HuH-7.5 (cell line): Measurements from ENCODE around the gene DTYMK.
"Not testable (repeated sequence)": the region's sequence is repeated elsewhere in the genome, so short reads cannot be mapped to it uniquely, and the experiment has no call there.

ENCODE experiments used
- DNase-seq: peaks from one replicate; pipeline ENCODE4 v3.0.0; 2011; ENCODE audit warnings: low spot score

DTYMK gene

DNA sequence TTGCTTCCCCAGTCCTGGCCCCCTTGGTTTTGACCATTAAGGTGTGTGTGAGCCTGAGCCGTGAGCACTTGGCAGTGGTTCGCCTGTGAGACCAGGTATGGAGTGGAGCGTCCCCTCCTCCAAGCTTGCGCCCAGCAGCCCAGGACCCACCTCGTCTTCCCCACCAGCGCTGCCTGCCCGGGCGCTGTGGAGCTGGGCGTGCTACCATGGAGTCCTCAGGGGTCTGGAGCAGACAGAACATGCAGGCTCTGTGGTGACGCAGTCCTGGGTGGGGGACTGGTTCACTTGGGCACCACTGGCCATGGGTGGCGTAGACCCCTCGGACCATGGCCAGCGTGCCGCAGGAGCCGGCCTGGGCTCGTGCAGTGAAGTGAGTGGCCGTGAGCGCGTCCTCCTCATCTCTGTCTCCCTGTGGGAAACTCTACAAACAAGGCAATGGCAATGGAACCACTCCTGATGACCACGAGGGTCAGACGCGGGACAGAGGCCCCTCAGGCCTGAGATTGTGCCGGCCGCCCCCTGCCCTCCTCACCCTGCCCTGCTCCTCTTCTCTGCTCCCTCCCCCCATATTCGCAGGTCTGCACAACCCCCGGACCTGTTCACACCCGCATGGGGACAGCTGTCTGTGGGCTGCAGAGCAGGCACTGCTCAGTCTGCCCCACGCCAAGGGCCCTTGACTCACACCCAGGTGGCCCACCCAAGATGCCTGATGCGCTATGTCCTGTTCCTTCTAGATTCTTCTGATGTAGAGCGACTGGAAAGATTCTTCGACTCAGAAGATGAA, 15.0 kb downstream of the DTYMK start:
- no peak for DNase-seq

- DNase-seq, result no peak
Measured at GRCh38 chr2:241670333-241671110, 16.1 kb downstream of the DTYMK start.

DNA sequence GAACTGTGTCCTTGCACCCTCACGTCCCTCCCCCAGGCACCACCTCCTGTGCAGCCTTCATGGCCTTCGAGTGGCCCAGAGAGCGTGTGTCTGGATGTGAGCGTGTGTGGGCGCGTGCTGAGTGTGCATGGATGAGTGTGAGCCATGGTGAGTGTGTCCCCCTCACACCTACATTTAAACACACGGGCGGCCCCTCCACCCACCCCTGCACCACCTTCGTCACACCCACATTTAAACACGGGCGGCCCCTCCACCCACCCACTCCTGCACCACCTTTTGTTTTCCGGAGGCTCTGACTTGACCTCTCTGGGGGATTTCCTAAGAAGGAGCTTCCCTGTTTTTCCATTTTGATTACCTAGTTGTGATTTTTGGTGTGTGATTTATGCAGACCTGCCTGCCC, 17.8 kb downstream of the DTYMK start:
- DNase-seq, result no peak

- DNase-seq, result no peak
Measured at GRCh38 chr2:241668354-241668753, 18.3 kb downstream of the DTYMK start.

DNA sequence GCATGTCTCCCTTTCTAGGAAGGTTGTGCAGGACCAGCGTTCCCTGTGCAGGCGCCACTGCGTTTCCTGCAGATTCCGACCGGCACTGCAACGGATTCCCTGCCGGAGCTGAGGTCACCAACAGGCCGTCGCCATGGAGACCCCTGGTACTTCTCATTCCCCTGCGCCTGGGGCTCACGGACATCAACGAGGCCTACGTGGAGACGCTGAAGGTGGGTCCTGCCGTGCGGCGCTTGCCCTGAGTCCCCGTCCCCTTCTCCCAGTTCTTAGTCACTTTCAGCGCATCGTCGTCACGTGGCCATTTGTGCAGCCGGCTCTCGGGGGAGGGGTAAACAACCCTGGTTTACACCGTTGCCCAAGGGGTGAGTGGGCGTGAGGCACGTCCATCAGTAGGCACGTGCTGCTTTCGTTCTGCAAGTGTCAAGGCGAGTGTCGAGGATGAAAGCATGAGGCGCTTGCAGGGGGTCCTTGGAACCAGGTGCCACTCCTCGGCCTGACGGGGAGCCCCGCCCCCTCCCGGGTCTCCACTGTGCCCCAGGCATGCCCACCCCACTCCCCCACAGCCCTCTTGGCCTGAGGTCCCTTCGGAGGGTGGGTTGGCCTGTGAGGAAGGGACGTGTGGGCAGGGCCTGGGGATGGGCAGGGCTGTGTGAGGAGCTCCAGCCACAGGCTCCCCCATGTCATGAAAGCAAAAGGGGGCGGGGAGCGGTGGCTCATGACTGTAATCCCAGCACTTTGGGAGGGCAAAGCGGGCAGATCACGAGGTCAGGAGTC, 19.8 kb downstream of the DTYMK start:
- DNase-seq, result no peak

- no peak for DNase-seq
Measured at GRCh38 chr2:241665731-241666440, 20.7 kb downstream of the DTYMK start.

- not testable (repeated sequence) for DNase-seq
Measured at GRCh38 chr2:241662731-241663130, 23.9 kb downstream of the DTYMK start.

DNA sequence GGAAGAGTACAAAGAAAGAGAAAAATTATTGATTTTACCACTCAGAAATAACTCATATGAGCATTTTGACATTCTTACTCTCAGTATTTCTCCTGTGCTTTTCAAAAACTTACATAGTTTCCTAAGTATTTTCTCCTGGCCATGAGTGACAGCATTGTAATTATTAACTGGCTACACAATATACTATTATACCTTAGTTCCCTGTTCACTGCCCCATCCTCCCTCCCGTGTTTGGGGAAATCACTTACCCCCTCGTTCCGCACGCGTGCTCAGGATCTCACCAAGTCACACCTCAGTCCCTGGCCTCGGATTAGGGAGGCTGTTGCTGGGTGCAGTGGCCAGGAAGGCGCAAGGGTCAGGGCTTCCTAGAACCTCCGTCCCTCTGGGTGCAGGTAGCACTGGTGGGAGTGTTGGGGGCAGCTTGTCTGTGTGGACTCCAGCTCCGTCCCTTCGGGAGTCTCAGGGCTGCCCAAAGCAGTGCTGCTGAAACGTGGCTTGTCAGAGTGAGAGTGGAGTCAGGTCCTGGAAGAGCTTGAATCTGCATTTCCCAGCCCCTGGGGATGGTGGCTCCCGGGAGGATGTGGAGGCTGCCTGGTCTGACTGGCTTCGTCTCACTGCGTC, 25.9 kb downstream of the DTYMK start:
- no peak for DNase-seq

GRCh38 chr2:241659150-241659739, 27.4 kb downstream of the DTYMK start:
- DNase-seq, result no peak

DNA sequence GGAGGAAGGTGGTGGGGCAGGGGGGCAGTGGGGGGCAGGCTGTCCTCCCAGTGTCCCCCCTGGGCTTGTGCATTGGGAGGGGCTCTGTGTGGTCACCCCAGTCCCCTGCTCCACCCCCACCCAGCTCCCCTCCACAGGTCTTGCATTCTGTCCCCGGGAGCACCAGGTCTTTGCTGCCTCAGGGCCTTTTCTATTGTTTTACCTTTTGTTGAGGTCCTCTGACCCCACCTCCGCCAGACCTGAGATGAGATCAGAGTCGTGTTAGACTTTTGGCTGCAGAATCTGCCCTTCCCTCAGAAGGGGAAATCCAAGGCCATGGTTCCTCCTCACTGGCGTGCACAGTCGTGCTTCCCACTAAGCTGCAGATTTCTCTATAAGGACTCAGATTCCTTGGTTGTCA, 28.3 kb downstream of the DTYMK start:
- DNase-seq, result no peak

DNA sequence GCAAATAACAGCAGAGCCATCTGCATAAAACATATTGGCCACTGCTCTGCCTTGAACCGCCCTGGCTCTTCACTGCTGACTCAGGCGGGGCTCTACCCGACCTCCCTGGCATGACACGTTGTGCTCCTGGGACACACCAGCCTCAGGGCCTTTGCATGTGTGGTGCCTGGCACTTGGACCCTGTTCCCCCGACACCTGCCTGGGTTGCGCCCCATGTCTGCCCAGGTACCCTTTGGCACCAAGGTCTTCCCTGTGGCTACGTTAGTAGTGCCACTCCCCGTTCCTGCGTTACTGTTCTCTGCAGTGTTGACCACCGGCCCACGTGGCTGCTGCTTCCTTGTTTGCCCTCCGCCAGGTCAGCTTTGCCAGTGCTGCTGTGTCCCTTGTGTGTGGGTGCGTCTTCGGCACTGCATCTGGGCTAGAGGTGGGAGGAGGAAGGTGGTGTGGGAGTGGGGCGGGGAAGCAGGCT, 28.8 kb downstream of the DTYMK start:
- no peak for DNase-seq

DNA sequence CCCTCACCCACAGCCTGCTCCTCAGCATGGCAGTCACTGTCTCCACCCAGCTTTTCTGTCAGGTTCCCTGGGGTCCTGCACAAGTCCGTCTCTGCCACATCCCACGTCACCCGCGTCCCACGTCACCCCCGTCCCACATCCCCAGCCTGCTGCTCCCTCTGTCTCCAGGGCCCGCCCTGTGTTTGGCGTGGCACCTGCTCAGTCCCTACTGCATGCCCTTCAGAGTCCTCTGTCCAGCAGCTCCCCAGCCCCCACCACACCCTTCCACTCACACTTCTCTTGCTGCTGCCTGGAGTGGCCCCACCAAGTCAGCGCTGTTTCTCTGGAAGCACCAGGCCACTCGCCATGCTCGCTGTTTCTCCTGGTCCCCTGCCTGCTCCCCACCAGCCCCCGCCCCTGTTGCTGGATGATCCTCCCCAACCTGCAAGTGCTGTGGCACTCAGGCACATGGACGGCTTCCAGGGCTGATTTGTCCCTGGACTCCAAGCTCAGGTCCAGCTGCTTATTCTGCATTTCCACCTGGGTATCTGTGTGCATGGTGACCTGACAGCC, 30.3 kb downstream of the DTYMK start:
- DNase-seq, result no peak

- no peak for DNase-seq
Measured at GRCh38 chr2:241655516-241656189, 31.0 kb downstream of the DTYMK start.

GRCh38 chr2:241654551-241654950, 32.1 kb downstream of the DTYMK start:
- no peak for DNase-seq

DNA sequence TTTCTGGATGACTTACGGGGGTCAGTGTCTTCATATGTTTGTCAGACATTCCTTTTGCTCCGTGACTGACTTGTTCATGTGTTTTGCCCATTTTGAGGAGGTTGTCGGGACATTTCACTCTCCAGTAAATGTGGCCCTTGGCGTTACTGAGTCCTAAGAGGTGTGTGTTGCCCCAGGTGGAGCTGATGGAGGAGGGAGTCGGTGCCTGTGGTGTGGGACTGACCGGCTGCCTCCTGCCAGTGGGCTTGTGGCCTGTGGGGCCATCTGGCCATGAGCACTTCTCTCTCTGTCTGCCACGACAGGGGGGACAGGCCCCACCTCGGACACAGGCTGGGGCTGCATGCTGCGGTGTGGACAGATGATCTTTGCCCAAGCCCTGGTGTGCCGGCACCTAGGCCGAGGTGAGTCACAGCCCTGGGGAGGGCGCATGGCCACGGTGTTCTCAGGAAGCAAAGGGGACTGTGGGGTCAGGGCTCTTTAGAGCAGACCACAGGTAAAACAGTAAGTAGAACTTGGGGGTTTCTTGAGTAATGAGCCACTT, 33.3 kb downstream of the DTYMK start:
- no peak for DNase-seq

- no peak for DNase-seq
Measured at GRCh38 chr2:241652722-241653121, 33.9 kb downstream of the DTYMK start.

DNA sequence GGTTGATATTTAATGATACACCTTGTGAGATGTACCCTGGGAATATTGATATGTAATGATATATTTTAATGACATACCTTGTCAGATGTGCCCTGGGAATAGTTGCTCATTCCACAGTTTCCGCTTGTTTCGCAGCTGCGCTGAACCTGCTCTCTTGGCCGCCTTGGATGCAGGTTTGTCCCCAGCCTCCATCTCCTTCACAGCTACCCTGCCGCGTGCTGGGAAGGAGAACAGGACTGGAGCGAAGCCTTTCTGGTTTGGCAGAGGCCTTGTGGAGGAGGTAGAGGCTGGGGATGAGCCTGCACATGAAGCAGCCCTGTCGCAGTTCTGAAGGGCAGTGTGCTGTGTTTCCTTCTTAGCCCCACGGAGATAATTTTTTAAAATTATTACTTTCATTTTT, 34.5 kb downstream of the DTYMK start:
- DNase-seq, result no peak

GRCh38 chr2:241649927-241650326, 36.7 kb downstream of the DTYMK start:
- no peak for DNase-seq

DNA sequence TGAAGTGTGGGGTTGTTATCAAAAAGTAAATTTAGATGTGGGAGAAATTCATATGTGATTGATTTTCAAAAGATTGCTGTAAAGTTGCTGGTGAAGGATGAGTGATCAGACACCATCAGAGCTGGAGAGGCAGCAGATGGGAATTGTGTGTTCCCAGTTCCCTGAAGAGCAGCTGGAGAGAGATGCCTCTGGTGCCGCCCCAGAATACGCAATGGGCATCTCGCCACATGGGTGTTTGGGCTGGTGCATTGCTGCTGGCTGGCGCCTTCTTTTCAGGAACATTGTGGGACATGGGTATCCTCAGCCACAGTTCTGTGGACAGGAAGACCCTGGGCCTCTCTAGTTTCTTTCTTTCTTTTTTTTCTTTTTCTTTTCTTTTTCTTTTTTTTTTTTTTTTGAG, 37.2 kb downstream of the DTYMK start:
- no peak for DNase-seq

GRCh38 chr2:241648453-241648852, 38.2 kb downstream of the DTYMK start:
- no peak for DNase-seq
